T-helper 1 cell (primary cell): Measurements from ENCODE around the gene URB2.
"Not testable (repeated sequence)": the region's sequence is repeated elsewhere in the genome, so short reads cannot be mapped to it uniquely, and the experiment has no call there.

Source experiments
- DNase-seq, 5 donors: peaks; one replicate each; pipeline ENCODE4 v3.0.0-alpha.2; 2012 to 2020

The URB2 gene

DNA sequence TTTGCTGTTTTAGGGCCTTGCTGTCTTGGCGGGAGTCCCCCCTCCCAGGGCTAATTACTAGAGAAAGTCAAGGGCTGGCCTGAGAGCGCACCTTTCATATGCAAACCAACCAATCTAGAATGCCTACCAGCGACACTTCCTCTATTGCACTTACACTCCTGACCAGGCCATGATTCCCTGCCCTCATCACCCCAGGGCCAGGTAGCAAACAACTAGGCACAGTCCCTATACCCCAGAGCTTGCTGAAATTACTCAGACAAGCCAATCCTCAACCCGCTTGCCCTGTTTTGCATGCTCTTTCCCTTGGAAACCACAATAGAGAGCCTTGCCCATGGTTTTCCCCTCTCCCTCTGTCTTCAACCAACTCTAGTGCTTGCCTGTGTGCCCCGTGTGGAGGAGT lies 70.3 kb downstream of the URB2 start:
- no peak for DNase-seq

DNA sequence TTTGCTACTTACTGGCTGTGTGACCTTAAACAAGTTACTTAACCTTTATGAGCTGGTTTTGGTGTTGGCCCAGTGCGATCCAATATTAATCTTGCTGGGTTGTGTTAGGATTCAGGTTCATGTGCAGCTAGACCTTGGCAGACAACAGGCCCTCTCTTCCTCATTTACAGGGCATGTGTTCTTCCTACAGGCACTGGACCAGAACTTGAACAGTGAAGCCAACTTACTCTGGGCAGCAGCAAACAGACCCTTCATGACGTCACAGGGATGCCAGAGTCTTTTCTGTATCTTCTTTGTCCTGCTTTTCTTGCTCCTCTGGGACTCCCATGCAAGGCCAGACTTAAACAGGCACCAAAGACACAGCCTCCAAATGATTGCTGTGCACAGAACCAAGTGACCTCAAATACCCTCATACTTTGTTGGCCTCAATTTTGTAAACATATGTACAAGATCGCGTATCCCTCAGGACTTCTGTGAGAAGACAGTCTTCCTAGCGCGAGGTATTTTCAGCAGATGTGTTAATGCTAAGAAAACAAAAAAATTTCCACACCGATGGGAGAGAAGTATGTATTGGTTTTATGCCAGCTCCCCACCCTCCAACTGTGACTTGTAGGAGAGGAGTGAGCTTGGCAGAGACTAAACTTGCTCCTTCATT lies 73.7 kb downstream of the URB2 start:
- no peak for DNase-seq

DNA sequence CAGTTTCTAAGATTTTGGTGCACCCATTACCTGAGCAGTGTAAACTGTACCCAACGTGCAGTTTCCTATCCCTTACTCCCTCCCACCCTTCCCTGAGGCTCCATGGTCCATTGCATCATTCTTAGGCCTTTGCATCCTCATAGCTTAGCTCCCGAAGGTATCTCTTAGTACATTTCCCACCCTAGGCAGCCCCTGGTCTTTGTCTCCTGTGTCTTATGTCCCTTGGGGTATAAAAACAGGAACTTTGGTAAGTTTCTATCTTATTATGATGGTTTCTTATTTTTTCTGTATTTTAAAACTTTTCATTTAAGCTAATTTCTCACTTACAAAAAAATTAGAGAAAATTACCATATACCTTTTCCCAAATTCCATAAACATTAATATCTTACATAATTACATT lies 78.1 kb downstream of the URB2 start:
- no peak for DNase-seq

DNA sequence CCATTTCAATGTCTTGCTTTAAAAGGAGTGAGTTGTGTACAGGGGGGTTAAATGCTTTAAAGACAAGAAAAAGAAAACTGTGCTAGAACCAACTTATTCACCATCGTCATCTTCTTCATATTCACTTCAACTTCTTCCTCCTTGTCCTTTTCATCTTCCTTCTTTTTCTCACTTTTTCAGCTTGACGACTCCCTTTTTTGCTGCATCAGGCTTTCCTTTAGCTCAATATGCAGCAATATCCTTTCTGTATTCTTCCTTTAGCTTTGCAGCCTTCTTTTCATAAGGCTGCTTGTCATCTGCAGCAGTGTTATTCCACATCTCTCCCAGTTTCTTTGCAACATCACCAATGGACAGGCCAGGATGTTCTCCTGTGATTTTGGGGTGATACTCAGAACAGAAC lies 79.1 kb downstream of the URB2 start:
- DNase-seq, result not testable (repeated sequence)

DNA sequence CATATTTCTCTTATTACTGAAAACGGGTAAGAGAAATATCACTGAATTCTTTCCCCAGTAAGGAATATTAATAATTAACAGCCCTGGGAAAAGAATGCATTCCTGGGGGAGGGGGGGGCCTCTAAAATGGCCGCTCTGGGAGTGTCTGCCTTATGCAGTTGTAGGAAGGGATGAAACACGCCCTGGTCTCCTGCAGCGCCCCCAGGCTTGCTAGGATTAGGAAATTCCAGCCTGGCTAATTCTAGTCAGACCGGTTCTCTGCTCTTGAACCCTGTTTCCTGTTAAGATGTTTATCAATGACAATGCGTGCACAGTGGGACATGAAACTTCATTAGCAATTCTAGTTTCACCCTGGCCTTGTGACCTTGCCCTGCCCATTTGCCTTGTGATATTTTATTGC lies 81.1 kb downstream of the URB2 start:
- DNase-seq, result not testable (repeated sequence)

DNA sequence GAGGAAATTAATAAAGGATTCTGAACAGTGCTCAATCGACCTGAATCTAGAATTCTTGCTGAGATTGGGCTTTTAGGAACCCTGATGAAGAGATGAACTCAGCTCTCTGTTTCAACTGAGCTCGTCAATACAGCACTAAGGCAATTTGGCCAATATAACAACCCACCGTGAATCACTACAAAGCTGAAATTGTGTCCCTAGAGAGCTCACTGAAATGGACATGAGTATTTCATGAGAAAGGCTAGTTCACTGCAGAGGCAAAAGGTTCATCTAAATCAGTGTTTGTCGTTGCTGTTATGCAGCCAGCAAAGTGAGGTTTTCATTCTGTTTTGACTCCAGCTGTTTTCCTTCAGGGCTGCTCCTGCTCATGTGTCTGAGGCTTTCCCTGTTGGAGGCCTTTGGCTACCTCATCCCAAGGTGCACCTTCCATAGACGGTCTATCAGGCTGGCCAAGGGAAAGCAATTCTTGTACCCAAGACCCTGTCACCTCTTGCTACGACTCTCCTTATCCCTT lies 83.5 kb downstream of the URB2 start:
- DNase-seq, result no peak
